LoVo (cell line): ENCODE measurements around the gene NAA25.
"Not testable (repeated sequence)": the region's sequence is repeated elsewhere in the genome, so short reads cannot be mapped to it uniquely, and the experiment has no call there.

ENCODE experiments used
- DNase-seq: peaks from one replicate; pipeline ENCODE4 v3.0.0-alpha.2; 2016; ENCODE audit warnings: low spot score

NAA25 gene

DNA sequence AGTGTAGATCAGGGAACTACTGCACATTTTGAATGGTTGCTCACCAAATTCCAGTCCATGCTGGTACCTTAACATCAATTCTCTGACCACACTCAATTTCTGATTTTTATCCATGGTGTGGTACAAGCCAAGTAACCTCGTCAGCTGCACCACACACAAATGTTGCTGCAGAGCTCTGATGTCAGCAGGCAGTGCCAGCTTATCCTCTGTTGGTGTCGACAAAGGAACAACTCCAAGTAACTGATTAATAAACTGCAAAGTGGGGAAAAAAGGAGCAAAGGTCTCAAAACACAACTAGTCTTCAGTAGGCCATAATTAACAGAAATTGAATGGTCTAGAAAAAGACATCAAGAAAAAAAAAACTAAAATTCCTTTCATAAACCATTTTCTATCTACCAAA, 47.4 kb downstream of the NAA25 start:
- no peak for DNase-seq

DNA sequence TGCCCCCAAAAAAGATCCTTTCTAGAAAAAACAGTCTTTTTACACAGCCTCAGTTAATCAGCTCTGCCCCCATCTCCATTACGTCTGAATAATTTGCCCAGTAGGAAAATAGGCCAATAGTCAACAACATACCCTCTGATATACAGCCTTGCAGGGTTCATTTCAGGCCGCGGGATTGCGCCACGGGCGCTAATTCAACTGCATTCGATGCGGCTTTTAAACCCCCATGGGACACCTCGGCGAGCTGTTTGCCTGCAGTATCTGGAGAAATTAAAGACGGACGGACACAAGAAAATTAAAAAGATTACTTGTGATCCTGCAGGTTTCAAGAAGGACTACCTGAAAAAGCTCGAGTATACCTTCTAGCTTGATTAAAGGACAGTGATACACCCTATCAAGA, 59.2 kb downstream of the NAA25 start:
- no peak for DNase-seq

DNA sequence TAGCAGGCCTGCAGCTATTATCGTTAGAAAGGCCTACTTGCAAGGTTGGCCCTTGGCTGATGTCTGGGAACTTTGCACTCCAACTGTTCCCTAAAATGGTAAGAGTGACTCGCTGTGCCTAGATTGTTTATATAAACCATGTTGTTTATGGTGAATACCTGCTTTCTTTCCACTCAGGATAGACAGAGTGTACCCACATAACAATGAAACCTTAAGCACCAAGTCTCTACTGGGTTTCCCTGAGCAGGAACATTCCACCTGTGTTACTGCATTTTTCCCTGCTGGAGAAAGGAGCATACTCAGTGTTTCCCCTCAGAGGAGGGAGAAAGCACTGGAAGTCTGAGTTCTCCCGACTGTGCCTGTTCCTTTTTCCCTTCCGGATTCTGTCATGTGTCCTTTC, 62.6 kb downstream of the NAA25 start:
- DNase-seq, result no peak

DNA sequence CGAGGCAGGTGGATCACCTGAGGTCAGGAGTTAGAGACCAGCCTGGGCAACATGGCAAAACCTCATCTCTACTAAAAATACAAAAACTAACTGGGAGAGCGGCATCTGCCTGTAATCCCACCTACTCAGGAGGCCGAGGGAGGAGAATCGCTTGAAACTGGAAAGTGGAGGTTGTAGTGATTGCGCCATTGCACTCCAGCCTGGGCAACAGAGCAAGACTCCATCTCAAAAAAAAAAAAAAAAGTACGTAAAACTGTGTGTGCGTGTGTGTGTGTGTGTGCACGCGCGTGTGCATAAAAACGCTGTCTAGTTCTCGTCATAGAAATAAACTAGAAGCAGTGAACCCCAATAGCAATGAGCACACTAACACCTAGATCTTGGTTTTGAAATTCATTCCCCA, 72.0 kb downstream of the NAA25 start:
- DNase-seq, result not testable (repeated sequence)

DNA sequence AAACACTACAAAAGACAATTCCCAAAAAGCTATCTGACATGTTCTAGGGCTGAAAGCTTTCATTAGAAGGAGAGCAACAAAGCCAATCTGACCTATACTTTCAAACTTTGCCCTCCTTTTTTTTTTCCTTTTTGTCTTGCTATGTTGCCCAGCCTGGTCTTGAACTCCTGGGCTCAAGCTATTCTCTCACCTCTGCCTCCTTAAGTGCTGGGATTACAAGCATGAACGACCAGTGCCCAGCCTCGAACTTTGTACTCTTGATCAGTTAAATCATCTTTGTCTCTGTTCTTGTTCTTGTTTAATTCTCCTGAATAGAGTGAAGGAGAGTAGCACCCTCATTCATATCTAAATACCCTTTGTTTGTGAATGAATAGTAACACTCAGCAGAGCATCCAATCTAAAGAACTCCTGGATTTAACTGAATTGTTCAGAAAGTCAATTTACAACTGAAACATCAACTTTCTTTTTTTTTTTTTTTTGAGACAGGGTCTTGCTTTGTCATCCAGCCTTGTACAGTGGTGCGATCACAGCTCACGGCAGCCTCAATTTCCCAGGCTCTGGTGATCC, 73.3 kb downstream of the NAA25 start:
- DNase-seq, result no peak

DNA sequence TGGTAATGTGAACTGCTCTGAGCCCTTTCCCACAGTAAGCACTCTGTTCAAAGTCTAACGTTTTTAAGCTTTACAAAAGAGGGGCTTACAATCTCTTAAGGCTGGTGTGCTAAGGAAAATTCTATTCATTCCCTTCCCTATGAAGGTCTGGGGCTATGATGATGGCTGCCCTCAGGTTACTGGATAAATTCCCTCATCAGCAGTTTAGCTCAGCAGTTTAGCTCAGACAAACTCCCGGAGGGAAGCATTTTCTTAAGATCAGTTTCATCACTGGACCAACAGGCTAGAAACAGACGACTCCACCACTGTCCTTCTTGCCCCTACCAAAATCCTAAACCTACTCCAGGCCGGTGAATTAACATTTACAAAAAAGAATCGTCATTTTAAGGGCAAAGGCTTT, 76.3 kb downstream of the NAA25 start:
- DNase-seq, result no peak

DNA sequence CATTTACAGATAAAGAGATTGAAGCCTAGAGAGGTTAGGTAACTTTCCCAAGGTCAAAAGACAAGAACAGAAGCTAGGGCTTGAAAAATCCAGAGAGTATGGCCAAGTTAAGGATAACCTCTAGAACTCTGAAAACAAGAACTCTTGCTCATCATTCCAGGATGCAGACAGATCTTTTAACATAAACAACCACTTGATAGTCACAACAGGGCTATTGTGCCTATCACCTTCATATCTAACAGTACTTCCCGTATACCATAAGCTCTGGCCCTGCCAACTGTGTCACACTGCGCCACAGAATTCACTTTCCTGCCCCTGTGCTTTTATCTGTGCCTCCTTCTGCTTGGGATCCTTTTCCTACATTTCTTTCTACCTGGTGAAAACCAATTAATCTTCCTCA, 77.1 kb downstream of the NAA25 start:
- no peak for DNase-seq

DNA sequence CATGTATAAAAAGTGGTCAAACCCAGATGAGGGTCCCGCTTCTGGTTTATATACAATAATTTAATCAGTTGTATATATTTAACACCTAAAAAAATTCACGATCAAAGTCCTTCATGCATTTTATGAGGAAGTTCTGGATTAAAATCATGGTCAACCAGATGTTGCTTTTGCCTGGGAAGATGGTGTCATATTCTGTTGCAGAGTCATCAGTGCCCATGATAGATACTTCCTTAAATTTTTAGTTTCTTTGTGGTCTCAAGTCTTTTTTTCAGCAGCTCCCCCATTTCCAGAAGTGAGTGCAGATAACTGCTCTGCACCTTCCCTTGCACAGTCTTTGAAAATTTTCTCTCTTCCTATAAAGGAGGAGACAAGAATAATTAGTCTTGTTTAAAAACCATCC, 79.3 kb downstream of the NAA25 start:
- DNase-seq, result no peak

DNA sequence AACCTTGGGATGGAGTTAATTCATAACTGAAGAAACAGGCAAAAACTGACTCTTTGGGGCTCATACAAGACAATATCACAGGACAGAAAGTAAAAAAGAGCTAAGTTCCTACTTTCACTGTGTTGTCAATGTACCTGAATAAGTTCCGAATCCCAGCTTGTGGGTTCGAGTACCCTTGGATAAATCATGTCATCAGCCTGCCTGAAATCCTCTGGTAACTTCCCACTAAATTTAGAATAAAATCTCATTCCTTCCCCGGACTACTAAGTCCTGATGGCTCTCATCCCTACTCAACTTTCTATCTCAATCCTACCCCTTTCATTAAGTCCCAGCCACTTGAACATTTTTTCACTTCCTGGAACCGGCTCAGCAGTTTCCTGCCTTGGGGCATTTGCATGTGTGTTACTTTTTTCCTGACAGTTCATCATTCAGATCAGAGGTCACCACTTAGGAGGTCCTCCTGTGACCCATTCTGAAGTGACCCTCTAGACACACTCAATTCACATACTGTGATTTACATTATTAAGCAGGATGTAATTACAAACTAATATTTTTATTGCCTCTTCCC, 82.7 kb downstream of the NAA25 start:
- no peak for DNase-seq

DNA sequence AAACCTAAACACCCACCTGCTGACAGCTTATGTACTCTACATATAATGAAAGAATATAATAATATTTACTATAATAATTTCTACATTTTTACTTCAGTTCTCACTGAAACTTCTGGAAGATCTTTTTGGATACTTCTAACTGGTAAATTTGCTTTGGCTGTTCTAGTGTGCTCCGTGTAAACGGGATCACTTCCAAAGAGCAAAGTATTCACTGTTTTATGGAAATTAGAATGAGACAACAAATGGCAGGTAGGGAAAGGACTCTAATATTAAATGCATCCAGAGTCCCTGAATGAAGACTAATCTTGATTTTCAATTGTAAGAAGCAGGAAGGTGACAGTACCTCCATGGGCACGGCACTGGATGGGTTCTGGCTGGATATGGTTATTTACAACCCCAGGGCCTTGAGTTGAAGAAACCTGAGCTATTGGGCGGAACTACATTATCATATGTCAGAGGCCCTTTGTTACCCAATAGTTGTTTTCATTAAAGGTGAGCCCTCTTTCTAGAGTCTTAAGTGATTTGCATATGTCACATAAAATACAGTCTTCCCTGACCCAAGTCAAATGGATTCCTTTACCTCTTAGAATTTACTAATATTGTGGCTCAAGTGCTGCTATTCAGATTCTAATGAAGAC, 84.7 kb downstream of the NAA25 start:
- DNase-seq, result no peak

DNA sequence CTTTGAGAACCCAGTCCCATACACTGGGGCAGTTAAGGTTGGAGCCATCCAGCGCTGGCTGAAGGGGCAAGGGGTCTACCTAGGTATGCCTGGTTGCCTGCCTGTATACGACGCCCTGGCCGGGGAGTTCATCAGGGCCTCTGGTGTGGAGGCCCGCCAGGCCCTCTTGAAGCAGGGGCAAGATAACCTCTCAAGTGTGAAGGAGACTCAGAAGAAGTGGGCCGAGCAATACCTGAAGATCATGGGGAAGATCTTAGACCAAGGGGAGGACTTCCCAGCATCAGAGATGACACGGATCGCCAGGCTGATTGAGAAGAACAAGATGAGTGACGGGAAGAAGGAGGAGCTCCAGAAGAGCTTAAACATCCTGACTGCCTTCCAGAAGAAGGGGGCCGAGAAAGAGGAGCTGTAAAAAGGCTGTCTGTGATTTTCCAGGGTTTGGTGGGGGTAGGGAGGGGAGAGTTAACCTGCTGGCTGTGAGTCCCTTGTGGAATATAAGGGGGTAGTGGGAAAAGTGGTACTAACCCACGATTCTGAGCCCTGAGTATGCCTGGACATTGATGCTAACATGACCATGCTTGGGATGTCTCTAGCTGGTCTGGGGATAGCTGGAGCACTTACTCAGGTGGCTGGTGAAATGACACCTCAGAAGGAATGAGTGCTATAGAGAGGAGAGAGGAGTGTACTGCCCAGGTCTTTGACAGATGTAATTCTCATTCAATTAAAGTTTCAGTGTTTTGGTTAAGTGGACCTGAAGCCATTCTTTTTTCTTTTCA, 86.2 kb downstream of the NAA25 start:
- no peak for DNase-seq

DNA sequence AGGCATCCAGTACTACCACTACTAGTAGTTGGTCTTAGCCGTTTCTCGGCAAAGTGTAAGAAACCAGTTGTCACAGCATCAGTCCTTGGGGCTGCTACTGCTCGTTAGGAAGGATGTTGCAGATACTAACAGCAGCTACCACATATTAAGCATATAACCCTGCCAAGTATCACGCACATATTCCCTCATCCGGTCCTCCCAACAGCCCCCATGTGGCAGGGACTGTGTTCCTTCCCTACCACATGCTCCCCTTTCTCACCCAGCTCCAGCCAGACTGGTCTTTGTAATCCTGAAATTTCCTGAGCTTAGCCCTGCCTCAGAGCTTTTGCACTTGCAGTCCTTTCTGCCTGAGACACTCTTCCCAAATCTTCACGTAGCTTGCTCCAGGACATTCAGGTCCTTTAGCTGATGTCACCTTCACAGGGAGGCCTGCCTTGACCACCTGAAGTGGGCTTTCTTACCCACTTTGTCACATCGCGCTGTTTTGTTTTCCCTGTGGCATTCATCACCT, 87.6 kb downstream of the NAA25 start:
- DNase-seq, result no peak

DNA sequence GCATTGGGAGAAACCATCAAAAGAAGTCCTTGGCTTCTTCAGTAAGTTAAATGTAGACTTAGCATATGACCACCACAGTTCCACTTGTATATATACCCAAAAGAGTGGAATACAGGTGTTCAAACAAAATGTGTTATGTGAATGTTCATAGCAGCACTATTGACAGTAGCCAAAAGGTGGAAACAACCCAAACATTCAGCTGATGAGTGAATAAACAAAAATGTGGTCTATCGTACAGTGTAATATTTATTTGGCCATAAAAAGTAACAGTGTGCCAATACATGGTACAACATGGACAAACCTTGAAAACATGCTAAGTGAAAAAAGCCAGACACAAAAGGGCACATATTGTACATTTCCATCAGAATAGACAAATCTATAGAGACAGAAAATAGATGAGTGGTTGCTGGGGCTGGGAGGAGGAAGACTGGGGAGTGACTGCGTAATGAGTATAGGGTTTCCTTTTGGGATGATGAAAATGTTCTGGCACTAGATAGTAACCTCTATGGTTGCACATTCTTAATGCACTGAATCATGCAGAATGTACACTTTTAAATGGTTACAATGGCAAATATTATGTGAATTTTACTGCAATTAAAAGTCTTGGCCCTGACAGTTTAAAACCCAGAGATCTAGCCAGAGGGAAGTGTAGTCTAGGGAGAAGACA, 89.9 kb downstream of the NAA25 start:
- no peak for DNase-seq

DNA sequence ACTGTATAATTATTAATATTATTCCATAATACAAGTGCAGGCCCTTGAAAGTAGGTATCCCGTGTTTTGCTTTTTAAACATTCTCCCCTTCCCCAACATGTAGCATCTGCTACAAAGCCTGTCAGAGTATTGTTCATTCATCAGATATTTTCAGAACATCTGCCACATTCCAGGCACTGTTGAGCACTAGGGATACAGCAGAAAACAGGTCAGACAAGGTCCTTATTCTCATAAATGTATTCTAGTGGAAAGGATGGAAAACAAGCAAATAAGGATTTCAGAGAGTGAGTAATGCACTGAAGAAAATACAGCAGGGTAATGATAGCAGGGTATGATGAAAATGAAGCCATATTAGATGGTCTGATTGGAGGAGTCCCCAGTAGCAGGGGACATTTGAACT, 91.5 kb downstream of the NAA25 start:
- DNase-seq, result no peak

DNA sequence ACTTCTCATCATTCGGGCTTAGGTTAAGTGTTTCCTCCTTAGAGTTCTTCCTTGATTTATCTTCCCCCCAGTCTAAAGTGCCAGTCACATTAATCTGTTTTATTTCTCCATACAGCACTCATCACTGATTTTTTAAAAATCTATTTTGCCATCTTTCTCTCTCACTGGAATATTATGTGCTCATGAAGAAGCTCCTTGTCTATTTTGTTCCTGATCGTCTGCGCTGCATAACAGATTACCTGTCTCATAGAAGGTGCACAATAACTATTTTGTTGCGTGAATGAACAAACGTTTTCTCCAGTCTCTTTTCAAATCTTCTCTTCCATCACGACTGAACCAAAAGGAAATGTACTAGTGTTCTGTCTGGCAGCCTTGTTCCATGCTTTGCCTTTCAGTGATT, 92.6 kb downstream of the NAA25 start:
- no peak for DNase-seq

DNA sequence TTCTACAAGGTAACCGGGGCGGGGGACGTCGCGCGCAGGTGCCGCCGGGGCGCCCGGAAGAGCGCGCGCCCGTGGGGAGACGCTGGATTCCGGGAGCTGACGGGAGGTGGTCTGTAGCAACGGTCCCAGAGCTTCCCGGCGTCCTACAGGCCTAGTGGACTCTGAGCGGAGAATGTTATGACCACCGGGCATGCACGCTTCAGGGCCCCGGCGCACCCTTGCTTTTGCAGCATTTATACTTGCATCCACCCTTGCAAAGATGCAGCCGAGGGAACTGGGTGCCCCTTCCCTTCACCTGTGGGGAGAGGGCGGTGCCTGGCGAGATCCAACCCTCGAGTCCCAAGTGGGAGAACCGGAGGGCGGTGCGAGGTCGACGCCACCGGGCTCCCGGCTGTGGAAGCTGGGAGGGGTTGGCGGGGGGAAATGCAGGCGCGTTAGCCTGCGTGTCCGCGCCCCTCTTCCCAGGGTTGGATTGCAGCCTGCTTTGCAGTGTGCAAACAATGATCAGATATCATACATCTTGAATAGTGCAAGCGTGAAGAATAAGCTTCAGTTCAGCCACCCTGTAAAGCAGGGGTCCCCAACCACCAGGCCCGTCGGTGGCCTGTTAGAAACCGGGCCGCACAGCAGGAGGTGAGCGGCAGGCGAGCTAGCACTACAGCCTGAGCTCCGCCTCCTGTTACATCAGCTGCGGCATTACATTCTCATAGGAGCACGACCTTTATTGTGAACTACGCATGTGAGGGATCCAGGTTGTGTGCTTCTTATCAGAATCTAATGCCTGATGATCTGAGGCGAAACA, 94.8 kb downstream of the NAA25 start:
- peak; percentile 91 for DNase-seq

DNA sequence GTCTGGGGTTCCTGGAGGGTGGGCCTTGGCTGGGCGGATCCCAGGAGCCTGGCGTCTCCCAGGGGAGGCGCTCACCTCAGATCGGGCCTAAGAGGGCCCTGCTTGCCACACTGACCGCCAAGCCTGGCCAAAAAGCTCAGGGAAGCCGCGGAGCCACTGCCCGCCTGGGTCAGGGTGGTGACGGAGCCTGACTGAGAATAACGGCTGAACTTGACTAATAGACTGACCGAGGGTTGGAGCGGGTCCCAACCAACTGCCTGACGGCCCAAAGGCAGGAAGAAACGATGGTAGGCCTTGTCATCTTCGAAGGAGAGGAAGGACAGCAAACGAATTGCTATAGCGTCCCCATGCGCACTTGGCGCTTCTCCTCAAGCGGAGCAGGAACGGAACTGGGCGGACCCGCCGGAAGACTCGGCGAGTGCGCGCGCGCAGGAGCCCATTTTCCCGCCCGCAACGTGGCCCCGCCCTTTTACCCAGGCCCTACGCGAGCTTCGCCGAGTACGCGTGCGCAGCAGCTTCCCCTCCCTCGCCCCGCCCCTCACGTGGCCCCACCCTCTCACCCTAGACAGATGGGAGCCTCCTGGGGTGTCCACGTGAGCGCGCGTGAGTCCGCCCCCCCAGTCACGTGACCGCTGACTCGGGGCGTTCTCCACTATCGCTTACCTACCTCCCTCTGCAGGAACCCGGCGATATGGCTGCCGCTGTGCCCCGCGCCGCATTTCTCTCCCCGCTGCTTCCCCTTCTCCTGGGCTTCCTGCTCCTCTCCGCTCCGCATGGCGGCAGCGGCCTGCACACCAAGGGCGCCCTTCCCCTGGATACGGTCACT, 95.6 kb downstream of the NAA25 start, which contains the start of the genes ERP29 and TMEM116:
TSS of gene ERP29 (plus strand) at position 652 of the 826 bp plus-strand sequence. CDS start at position 692, 40 bp downstream.
TSS of gene TMEM116 (minus strand) at position 391 of the 826 bp plus-strand sequence. CDS start 7,895 bp downstream, outside the sequence.
- peak; percentile 100 for DNase-seq

DNA sequence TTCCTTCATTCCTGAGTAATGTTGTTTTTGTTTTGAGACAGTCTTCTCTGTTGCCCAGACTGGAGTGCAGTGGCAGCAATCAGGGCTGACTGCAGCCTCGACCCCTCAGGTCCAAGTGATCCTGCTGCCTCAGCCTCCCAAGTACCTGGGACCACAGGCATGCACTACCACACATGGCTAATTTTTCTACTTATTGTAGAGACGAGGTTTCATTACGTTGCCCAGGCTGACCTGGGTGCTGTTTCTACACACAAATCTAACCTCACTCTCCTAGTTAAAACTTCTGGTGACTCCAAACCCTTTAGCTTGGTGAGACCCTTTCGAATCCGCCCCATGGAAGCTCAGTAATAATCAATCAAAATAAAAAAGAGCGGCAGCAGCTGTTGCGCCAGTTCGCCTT, 96.9 kb downstream of the NAA25 start:
- no peak for DNase-seq

DNA sequence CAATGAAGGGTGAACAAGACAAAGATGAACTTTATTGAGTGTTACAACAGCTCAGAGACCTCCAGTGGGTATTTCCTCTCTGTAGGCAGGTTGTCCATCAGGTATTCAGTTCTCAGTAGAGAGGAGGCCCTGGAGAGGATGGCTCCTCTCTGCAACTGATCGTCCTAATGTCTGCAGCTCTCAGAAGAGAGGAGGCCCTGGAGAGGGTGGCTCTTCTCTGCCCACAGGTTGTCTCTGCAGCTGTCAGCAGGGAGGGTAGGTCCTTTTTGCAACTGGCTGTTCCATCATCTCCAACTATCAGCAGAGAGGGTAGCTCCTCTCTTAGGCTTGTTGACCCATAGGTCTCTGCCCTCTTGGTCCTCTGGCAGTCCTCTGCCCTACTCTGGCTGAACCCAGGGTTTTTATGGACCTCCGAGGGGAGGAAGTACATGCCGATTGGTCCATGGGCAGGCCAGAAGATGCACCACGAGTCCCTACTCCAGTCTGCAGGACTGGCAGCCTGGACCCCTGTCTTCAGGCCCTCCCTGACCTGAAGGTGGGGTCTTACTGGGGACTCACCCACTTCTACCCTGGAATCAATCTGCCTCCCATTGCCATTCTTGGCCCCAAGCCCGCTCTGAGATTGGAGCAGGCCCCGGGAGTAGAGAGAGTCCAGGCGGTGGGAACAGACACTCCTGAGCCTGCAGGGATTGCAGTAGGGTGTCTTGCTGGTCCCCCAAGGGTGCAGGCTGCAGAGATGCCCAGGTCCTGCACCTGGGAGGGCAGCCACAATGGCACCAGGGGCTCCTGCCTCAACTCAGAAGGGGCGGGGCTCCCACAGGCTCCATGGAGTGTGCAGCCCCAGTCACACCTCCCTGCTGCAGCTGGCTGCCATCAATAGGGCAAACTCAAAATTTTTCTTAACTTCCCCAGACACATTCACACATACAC, 97.9 kb downstream of the NAA25 start:
- DNase-seq, result no peak
